Mesangial cell (primary cell): ENCODE measurements around the gene FAM167B. TPM values are rescaled to one million over a fixed set of nuclear protein-coding genes. Genes with fewer than 3 reads are reported as not detected.

ENCODE experiments used
- total RNA-seq: library from RNA; depleted of rRNA; stranded (reverse); fragments of >200 nt; gene quantifications from 2 replicates; pipeline ENCODE4 v1.2.3, GENCODE V29; 2015

Gene FAM167B
- total RNA-seq: 0.33 and 0.63 TPM in 2 replicates

GRCh38 chr1:32246888-32247273, at the start of gene FAM167B:
Gene FAM167B, plus strand, starts transcription at chr1:32247222. Its CDS starts 200 bp downstream, at chr1:32247422.

GRCh38 chr1:32200226-32201010, 46.6 kb upstream of the FAM167B start, which contains the start of gene CCDC28B:
Gene CCDC28B, plus strand, starts transcription at chr1:32200595. Its CDS starts 1,341 bp downstream, at chr1:32201936.

GRCh38 chr1:32205401-32206370, 41.3 kb upstream of the FAM167B start, which contains the start of gene IQCC:
Gene IQCC, plus strand, starts transcription at chr1:32205671. Its CDS starts 11 bp downstream, at chr1:32205682.

GRCh38 chr1:32208891-32209328, 38.1 kb upstream of the FAM167B start, which contains the start of gene DCDC2B:
Gene DCDC2B, plus strand, starts transcription at chr1:32209089. Its CDS starts 5 bp downstream, at chr1:32209094.

GRCh38 chr1:32221980-32222755, 24.9 kb upstream of the FAM167B start, which contains the start of the genes EIF3I and TMEM234:
Gene EIF3I, plus strand, starts transcription at chr1:32222407. Its CDS starts 35 bp downstream, at chr1:32222442.
Gene TMEM234, minus strand, starts transcription at chr1:32222353. Its CDS starts 31 bp downstream, at chr1:32222322.

GRCh38 chr1:32250893-32251716, 4.1 kb downstream of the FAM167B start, which contains the start of gene LCK:
Gene LCK, plus strand, starts transcription at chr1:32251265. Its CDS starts 23,065 bp downstream, at chr1:32274330.

GRCh38 chr1:32291708-32292538, 44.9 kb downstream of the FAM167B start, which contains the start of gene HDAC1:
Gene HDAC1, plus strand, starts transcription at chr1:32292083. Its CDS starts 87 bp downstream, at chr1:32292170.

Other genes starting within 250 kb of the FAM167B start
- 116 and 124 TPM in 2 replicates for gene KHDRBS1, start 233.4 kb upstream of the FAM167B start, total RNA-seq
- gene TMEM39B, start 174.3 kb upstream of the FAM167B start, total RNA-seq: 8.8 and 9.0 TPM in 2 replicates
- gene KPNA6, start 139.2 kb upstream of the FAM167B start, total RNA-seq: 35.7 and 36.3 TPM in 2 replicates
- gene TXLNA, start 67.5 kb upstream of the FAM167B start, total RNA-seq: 49.0 and 53.6 TPM in 2 replicates
- gene CCDC28B, start 46.6 kb upstream of the FAM167B start, total RNA-seq: 10.1 and 20.3 TPM in 2 replicates
- gene IQCC, start 41.6 kb upstream of the FAM167B start, total RNA-seq: 1.0 and 3.6 TPM in 2 replicates
- not detected in 2 replicates for gene DCDC2B, start 38.1 kb upstream of the FAM167B start, total RNA-seq
- 12.8 and 17.8 TPM in 2 replicates for gene TMEM234, start 24.9 kb upstream of the FAM167B start, total RNA-seq
- gene EIF3I, start 24.8 kb upstream of the FAM167B start, total RNA-seq: 242 and 347 TPM in 2 replicates
- gene LCK, start 4.0 kb downstream of the FAM167B start, total RNA-seq: 0.25 and 0.33 TPM in 2 replicates
- gene HDAC1, start 44.9 kb downstream of the FAM167B start, total RNA-seq: 58.6 and 73.0 TPM in 2 replicates
- gene MARCKSL1, start 89.0 kb downstream of the FAM167B start, total RNA-seq: 154 and 160 TPM in 2 replicates
- gene FAM229A, start 115.3 kb downstream of the FAM167B start, total RNA-seq: 1.3 and 4.2 TPM in 2 replicates
- gene TSSK3, start 115.3 kb downstream of the FAM167B start, total RNA-seq: 0.16 and 1.3 TPM in 2 replicates
- gene BSDC1, start 147.2 kb downstream of the FAM167B start, total RNA-seq: 48.7 and 53.0 TPM in 2 replicates
- under 0.01 TPM in 1 of 2 replicates, not detected in the other for gene ZBTB8B, start 217.8 kb downstream of the FAM167B start, total RNA-seq